ENCODE results near the gene OVCA2. TPM values are rescaled to one million over a fixed set of nuclear protein-coding genes. Genes with fewer than 3 reads are reported as not detected.

Gene OVCA2
- total RNA-seq, 1 experiment from 2014 or later = 27.3 TPM

GRCh38 chr17:2041561-2042389 lies at the start of gene OVCA2 (continued):
- TF ChIP-seq REST (IDR thresholded peaks at IDR 0.05; ENCODE audit: low read depth) = no peak
- no peak for TF ChIP-seq CBX3 (IDR thresholded peaks at IDR 0.05; ENCODE audit: low read depth)
- TF ChIP-seq SIN3A (IDR thresholded peaks at IDR 0.05; ENCODE audit: low read depth) = peak; percentile 50; the same call in 1 of the 2 replicates
- peak; percentile 97 for TF ChIP-seq YY1 (IDR thresholded peaks at IDR 0.05; ENCODE audit: extremely low read depth, insufficient replicate concordance, low read depth, low read length)
- no peak for TF ChIP-seq EZH2phosphoT487 (IDR thresholded peaks at IDR 0.05; ENCODE audit: borderline replicate concordance)

- H3K4me2 ChIP-seq (ENCODE audit: low read length) = no peak overlapping the region
- H3K9me3 ChIP-seq (ENCODE audit: control insufficient read depth in 1 of 2, insufficient read depth in 1 of 2, low read depth in 1 of 2, low read length in 2 of 2) = no peaks in the 10 kb centered on the region
- TF ChIP-seq CTCF (IDR thresholded peaks at IDR 0.05 in 2 of 3, conservative IDR thresholded peaks at IDR 0.05 in 1 of 3; ENCODE audit: borderline replicate concordance in 1 of 3, insufficient read depth in 1 of 3, low read depth in 2 of 3, low read length in 2 of 3) (no peak), POLR2AphosphoS5 (IDR thresholded peaks at IDR 0.05; ENCODE audit: low read depth, low read length) (no peak), TCF7L2 (IDR thresholded peaks at IDR 0.05; ENCODE audit: borderline replicate concordance, extremely low read depth, insufficient read depth, insufficient read length) (no peak), SIN3A (IDR thresholded peaks at IDR 0.05; ENCODE audit: low read depth) (no peak), ATF3 (IDR thresholded peaks at IDR 0.05) (no peak), SRF (IDR thresholded peaks at IDR 0.05; ENCODE audit: low read depth) (no peak), EZH2phosphoT487 (IDR thresholded peaks at IDR 0.05; ENCODE audit: borderline replicate concordance) (no peak), EZH2 (IDR thresholded peaks at IDR 0.05) (no peak), FOSL1 (IDR thresholded peaks at IDR 0.05; ENCODE audit: low read depth) (no peak), MAX (IDR thresholded peaks at IDR 0.05) (no peak), YY1 (IDR thresholded peaks at IDR 0.05; ENCODE audit: extremely low read depth, insufficient replicate concordance, low read depth, low read length) (no peak), RAD21 (IDR thresholded peaks at IDR 0.05; ENCODE audit: low read depth) (no peak), ELF1 (IDR thresholded peaks at IDR 0.05; ENCODE audit: borderline replicate concordance, low read depth) (no peak), EGR1 (IDR thresholded peaks at IDR 0.05; ENCODE audit: low read depth) (no peak)
- H3K4me3 ChIP-seq (replicated peaks in 1 of 2; ENCODE audit: low read depth in 1 of 2, low read length in 2 of 2) = no peak overlapping the region
- no peaks in the 10 kb centered on the region for H4K20me1 ChIP-seq (ENCODE audit: insufficient read depth)
- BruUV-seq (replicated peaks) = no TSS peak
- POLR2A ChIA-PET = no interaction called here
- RAD21 ChIA-PET (ENCODE audit: low non-redundant PET in 1 of 2, low total read pairs in 2 of 2, uncharacterized antibody in 2 of 2, unreplicated experiment in 2 of 2) = no interaction called here
- no peak overlapping the region for H3K9ac ChIP-seq (ENCODE audit: low read length)
- H3K9me2 ChIP-seq (ENCODE audit: insufficient read depth) = no peaks in the 10 kb centered on the region
- H3K27me3 ChIP-seq (ENCODE audit: insufficient read depth, low read length) = no peaks in the 10 kb centered on the region
- no peaks in the 10 kb centered on the region for H3K36me3 ChIP-seq (ENCODE audit: control insufficient read depth in 1 of 2, insufficient read depth in 2 of 2, low read length in 2 of 2)
- H3K4me1 ChIP-seq (ENCODE audit: control insufficient read depth in 1 of 2, insufficient read depth in 2 of 2, low read length in 2 of 2) = peaks cover 7 to 30% of the 10 kb centered on the region in 2 experiments
- no peak for ATAC-seq
- H3K79me2 ChIP-seq (ENCODE audit: insufficient read depth, low read length) = no peaks in the 10 kb centered on the region
- CTCF ChIA-PET = no interaction called here
- intact Hi-C loops (cut with micrococcal nuclease) = no loop called here
- no peak for DNase-seq (ENCODE audit: low read depth, low spot score)
- H3K27ac ChIP-seq (ENCODE audit: low read depth, low read length) = no peak overlapping the region
- no peak overlapping the region for H2AFZ ChIP-seq (ENCODE audit: low read depth, low read length, poor library complexity, severe bottlenecking)
Observed at GRCh38 chr17:1992541-1992940, 49.3 kb upstream of the OVCA2 start.

Measured in HCT116 (cell line).